Vagina (tissue), 2 donors: Measurements from ENCODE around the gene ZNF804B. TPM values are rescaled to one million over a fixed set of nuclear protein-coding genes. Genes with fewer than 3 reads are reported as not detected.

Experiments
- DNase-seq, 2 donors: peaks; one replicate each; pipeline ENCODE4 v3.0.0-alpha.2; 2017; ENCODE audit errors: extremely low spot score in 2 of 2
- H3K27ac ChIP-seq: fragments of 200-600 bp; sonication (generic); one replicate; pipeline ENCODE4 v1.5.1; 2019
- H3K27me3 ChIP-seq: fragments of 200-600 bp; sonication (generic); one replicate; pipeline ENCODE4 v1.5.1; 2019
- H3K36me3 ChIP-seq, 2 donors: fragments of 200-600 bp; sonication (generic); one replicate each; pipeline ENCODE4 v1.5.1; 2017 to 2019
- H3K4me1 ChIP-seq: fragments of 200-600 bp; sonication (generic); one replicate; pipeline ENCODE4 v1.5.1; 2019
- H3K4me3 ChIP-seq, 2 donors: fragments of 200-600 bp; sonication (generic); 1 replicate in 1 of 2; 2 replicates in 1 of 2; pipeline ENCODE4 v1.5.1; 2016 to 2019
- H3K9me3 ChIP-seq: fragments of 200-600 bp; sonication (generic); one replicate; pipeline ENCODE4 v1.5.1; 2019
- CTCF ChIP-seq, 3 experiments: fragments of 450-650 bp in 2 of 3; fragments of 200-600 bp in 1 of 3; sonication (generic) in 1 of 3; IDR thresholded peaks; one replicate each; pipeline ENCODE4 v1.5.1; 2017 to 2019; ENCODE audit warnings: antibody characterized with exemption in 3 of 3, mild to moderate bottlenecking in 2 of 3, moderate library complexity in 2 of 3
- POLR2A ChIP-seq, 2 donors: fragments of 450-650 bp; IDR thresholded peaks; one replicate each; pipeline ENCODE4 v1.6.1; 2017; ENCODE audit warnings: antibody characterized with exemption in 2 of 2, mild to moderate bottlenecking in 2 of 2, moderate library complexity in 2 of 2
- POLR2AphosphoS5 ChIP-seq, 2 donors: sonication (generic); formaldehyde crosslinking; IDR thresholded peaks; one replicate each; pipeline ENCODE4 v1.9.0; 2017; ENCODE audit warnings: antibody characterized with exemption in 2 of 2, mild to moderate bottlenecking in 2 of 2, low read depth in 1 of 2; ENCODE audit not compliant: insufficient read depth in 1 of 2
- intact Hi-C: fragments of 100-400 bp; cut with DNase I; formaldehyde crosslinking; loops from one replicate; pipeline ENCODE4 v1.15.1; 2023
- total RNA-seq: library from RNA; depleted of rRNA; stranded (reverse); fragments of >200 nt; gene quantifications from one replicate; pipeline ENCODE4 v1.2.3, GENCODE V29; 2016

Gene ZNF804B
- total RNA-seq, 1 donor from 2014 or later: not detected

- Histone ChIP-seq H3K27me3 (no peaks in the 10 kb centered on the region), H3K36me3 (no peaks in the 10 kb centered on the region), H3K4me1 (no peaks in the 10 kb centered on the region), H3K9me3 (no peaks in the 10 kb centered on the region), H3K4me3 (no peak overlapping the region), H3K27ac (no peak overlapping the region)
- DNase-seq: no peak
- intact Hi-C loops: no loop called here
- TF ChIP-seq CTCF (IDR thresholded peaks at IDR 0.05): no peak
- TF ChIP-seq POLR2AphosphoS5 (IDR thresholded peaks at IDR 0.05; ENCODE audit: insufficient read depth in 1 of 2, low read depth in 1 of 2): no peak
- no peak for TF ChIP-seq POLR2A (IDR thresholded peaks at IDR 0.05)
These were observed 334.8 kb downstream of the ZNF804B start for GRCh38 chr7:89094269-89094668.

- intact Hi-C loops: no loop called here
- Histone ChIP-seq H3K36me3 (no peaks in the 10 kb centered on the region), H3K27ac (no peak overlapping the region), H3K27me3 (no peaks in the 10 kb centered on the region), H3K9me3 (no peaks in the 10 kb centered on the region), H3K4me1 (no peaks in the 10 kb centered on the region), H3K4me3 (no peak overlapping the region)
- TF ChIP-seq POLR2AphosphoS5 (IDR thresholded peaks at IDR 0.05; ENCODE audit: insufficient read depth in 1 of 2, low read depth in 1 of 2): no peak
- DNase-seq: no peak
These were observed 344.1 kb downstream of the ZNF804B start for GRCh38 chr7:89103564-89103963.

GRCh38 chr7:89104748-89105685 lies 345.5 kb downstream of the ZNF804B start:
- no peak for DNase-seq
- Histone ChIP-seq H3K27ac (no peak overlapping the region), H3K4me1 (no peaks in the 10 kb centered on the region), H3K27me3 (no peaks in the 10 kb centered on the region), H3K9me3 (no peaks in the 10 kb centered on the region), H3K36me3 (no peaks in the 10 kb centered on the region), H3K4me3 (no peak overlapping the region)
- intact Hi-C loops: no loop called here
- TF ChIP-seq CTCF (IDR thresholded peaks at IDR 0.05): no peak

GRCh38 chr7:89123871-89124270 lies 364.4 kb downstream of the ZNF804B start:
- Histone ChIP-seq H3K27me3 (no peaks in the 10 kb centered on the region), H3K27ac (no peak overlapping the region), H3K36me3 (no peaks in the 10 kb centered on the region), H3K9me3 (no peaks in the 10 kb centered on the region), H3K4me1 (no peaks in the 10 kb centered on the region), H3K4me3 (no peak overlapping the region)
- TF ChIP-seq CTCF (IDR thresholded peaks at IDR 0.05) (no peak), POLR2AphosphoS5 (IDR thresholded peaks at IDR 0.05; ENCODE audit: insufficient read depth in 1 of 2, low read depth in 1 of 2) (no peak), POLR2A (IDR thresholded peaks at IDR 0.05) (no peak)
- DNase-seq: no peak
- intact Hi-C loops: no loop called here

- Histone ChIP-seq H3K9me3 (no peaks in the 10 kb centered on the region), H3K27me3 (no peaks in the 10 kb centered on the region), H3K4me3 (no peak overlapping the region), H3K4me1 (no peaks in the 10 kb centered on the region), H3K36me3 (no peaks in the 10 kb centered on the region), H3K27ac (no peak overlapping the region)
- TF ChIP-seq CTCF (IDR thresholded peaks at IDR 0.05) (no peak), POLR2AphosphoS5 (IDR thresholded peaks at IDR 0.05; ENCODE audit: insufficient read depth in 1 of 2, low read depth in 1 of 2) (no peak), POLR2A (IDR thresholded peaks at IDR 0.05) (no peak)
- intact Hi-C loops: no loop called here
- no peak for DNase-seq
These were observed 370.3 kb downstream of the ZNF804B start for GRCh38 chr7:89129600-89130375.
